ENCODE data around the gene ATXN7L3B. TPM values are rescaled to one million over a fixed set of nuclear protein-coding genes. Genes with fewer than 3 reads are reported as not detected.

Gene ATXN7L3B
- total and polyA plus RNA-seq, 9 of the 15 experiments (the other 6 are each of a cell fraction or from before 2014, with no cell fraction given): 10.3 to 40.5 (median 31.0) TPM

DNA sequence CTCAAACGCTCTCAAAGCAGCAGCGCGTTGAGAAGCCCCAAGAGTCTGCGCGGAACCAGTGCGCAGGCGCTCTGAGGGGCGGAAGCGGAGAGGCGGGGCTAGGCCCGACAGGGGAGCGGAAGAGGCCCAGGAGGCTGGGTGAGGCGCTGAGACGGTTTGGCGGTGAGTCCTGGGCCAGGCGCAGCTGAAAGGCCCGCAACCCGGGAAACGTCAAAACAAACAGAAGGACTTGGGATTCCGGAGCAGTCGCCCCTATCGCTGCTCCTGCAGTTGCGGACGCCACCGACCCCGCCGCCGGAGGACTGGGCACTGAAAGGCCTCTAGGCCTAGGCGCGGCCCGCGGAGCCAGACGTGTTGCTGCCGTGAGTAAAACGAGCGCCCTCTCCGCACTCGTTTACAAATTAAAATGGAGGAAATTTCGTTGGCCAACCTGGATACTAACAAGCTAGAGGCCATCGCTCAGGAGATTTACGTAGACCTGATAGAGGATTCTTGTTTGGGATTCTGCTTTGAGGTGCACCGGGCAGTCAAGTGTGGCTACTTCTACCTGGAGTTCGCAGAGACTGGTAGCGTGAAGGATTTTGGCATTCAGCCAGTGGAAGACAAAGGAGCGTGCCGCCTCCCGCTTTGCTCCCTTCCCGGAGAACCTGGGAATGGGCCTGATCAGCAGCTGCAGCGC lies at the start of gene ATXN7L3B (continued):
- TF ChIP-seq RCOR1 (IDR thresholded peaks at IDR 0.05; ENCODE audit: borderline replicate concordance in 1 of 2, low read depth in 2 of 2, low read length in 2 of 2): no peak
- no peak for TF ChIP-seq HIVEP1 (CRISPR knock-in tag; IDR thresholded peaks at IDR 0.05)
- TF ChIP-seq NRF1 (conservative IDR thresholded peaks at IDR 0.05 in 1 of 2, IDR thresholded peaks at IDR 0.05 in 1 of 2): peak; percentile 96 to 97
- TF ChIP-seq, protein P1, sequence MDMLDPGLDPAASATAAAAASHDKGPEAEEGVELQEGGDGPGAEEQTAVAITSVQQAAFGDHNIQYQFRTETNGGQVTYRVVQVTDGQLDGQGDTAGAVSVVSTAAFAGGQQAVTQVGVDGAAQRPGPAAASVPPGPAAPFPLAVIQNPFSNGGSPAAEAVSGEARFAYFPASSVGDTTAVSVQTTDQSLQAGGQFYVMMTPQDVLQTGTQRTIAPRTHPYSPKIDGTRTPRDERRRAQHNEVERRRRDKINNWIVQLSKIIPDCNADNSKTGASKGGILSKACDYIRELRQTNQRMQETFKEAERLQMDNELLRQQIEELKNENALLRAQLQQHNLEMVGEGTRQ (CRISPR knock-in tag; IDR thresholded peaks at IDR 0.05): no peak
- TF ChIP-seq SMAD3 (CRISPR knock-in tag; conservative IDR thresholded peaks at IDR 0.05): no peak
- TF ChIP-seq KLF1 (tag; IDR thresholded peaks at IDR 0.05): no peak
- peak; percentile 42; the same call in 1 of the 2 replicates for TF ChIP-seq CTBP1 (IDR thresholded peaks at IDR 0.05; ENCODE audit: borderline replicate concordance)
- TF ChIP-seq GMEB1 (CRISPR knock-in tag; IDR thresholded peaks at IDR 0.05): no peak
- TF ChIP-seq, protein P2, sequence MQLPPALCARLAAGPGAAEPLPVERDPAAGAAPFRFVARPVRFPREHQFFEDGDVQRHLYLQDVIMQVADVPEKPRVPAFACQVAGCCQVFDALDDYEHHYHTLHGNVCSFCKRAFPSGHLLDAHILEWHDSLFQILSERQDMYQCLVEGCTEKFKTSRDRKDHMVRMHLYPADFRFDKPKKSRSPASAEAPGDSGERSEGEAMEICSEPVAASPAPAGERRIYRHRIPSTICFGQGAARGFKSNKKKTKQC (CRISPR knock-in tag; IDR thresholded peaks at IDR 0.05): peak; percentile 92; the same call in 1 of the 2 replicates
- TF ChIP-seq GTF2E2 (tag; IDR thresholded peaks at IDR 0.05): 0 out of 2 replicates have a peak, but pooled peaks have one; percentile 18
- no peak for TF ChIP-seq ZNF3 (CRISPR knock-in tag; IDR thresholded peaks at IDR 0.05)
- TF ChIP-seq GTF2F1 (IDR thresholded peaks at IDR 0.05; ENCODE audit: low read depth, low read length): 0 out of 2 replicates have a peak, but pooled peaks have one; percentile 23
- TF ChIP-seq ETV5 (CRISPR knock-in tag; IDR thresholded peaks at IDR 0.05; ENCODE audit: low read depth): peak; percentile 89
- no peak for TF ChIP-seq COPS2 (conservative IDR thresholded peaks at IDR 0.05)
- peak; percentile 100 for TF ChIP-seq ZFX (CRISPR knock-in tag; IDR thresholded peaks at IDR 0.05)
- TF ChIP-seq THAP12 (CRISPR knock-in tag; IDR thresholded peaks at IDR 0.05): 0 out of 2 replicates have a peak, but pooled peaks have one; percentile 39
- no peak for TF ChIP-seq BRD9 (IDR thresholded peaks at IDR 0.05; ENCODE audit: low read depth, partially characterized antibody)
- no peak for TF ChIP-seq RBM39 (optimal IDR thresholded peaks at IDR 0.05; ENCODE audit: low read depth, low read length)
- TF ChIP-seq, protein P3, sequence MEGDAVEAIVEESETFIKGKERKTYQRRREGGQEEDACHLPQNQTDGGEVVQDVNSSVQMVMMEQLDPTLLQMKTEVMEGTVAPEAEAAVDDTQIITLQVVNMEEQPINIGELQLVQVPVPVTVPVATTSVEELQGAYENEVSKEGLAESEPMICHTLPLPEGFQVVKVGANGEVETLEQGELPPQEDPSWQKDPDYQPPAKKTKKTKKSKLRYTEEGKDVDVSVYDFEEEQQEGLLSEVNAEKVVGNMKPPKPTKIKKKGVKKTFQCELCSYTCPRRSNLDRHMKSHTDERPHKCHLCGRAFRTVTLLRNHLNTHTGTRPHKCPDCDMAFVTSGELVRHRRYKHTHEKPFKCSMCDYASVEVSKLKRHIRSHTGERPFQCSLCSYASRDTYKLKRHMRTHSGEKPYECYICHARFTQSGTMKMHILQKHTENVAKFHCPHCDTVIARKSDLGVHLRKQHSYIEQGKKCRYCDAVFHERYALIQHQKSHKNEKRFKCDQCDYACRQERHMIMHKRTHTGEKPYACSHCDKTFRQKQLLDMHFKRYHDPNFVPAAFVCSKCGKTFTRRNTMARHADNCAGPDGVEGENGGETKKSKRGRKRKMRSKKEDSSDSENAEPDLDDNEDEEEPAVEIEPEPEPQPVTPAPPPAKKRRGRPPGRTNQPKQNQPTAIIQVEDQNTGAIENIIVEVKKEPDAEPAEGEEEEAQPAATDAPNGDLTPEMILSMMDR (IDR thresholded peaks at IDR 0.05 in 2 of 3, conservative IDR thresholded peaks at IDR 0.05 in 1 of 3; ENCODE audit: insufficient read depth in 2 of 3, low read depth in 1 of 3, low read length in 3 of 3): 0 out of 6 replicates have a peak, but pooled peaks of 1 of the 3 experiments have one; percentile 2
- peak; percentile 79 for TF ChIP-seq KDM5B (IDR thresholded peaks at IDR 0.05; ENCODE audit: insufficient replicate concordance, low read depth, low read length)
- no peak for TF ChIP-seq NR2F6 (CRISPR knock-in tag; IDR thresholded peaks at IDR 0.05)
